Effector CD8-positive, alpha-beta T cell (primary cell): ENCODE measurements around the gene CCDC24.

Source experiments
- DNase-seq: peaks from one replicate; lab custom pipeline; 2025; lab: John Stamatoyannopoulos, UW

CCDC24 gene

GRCh38 chr1:44040418-44040817 is 49.0 kb downstream of the CCDC24 start:
- DNase-seq = no peak

GRCh38 chr1:44040846-44041245 is 49.4 kb downstream of the CCDC24 start:
- DNase-seq = no peak

DNA sequence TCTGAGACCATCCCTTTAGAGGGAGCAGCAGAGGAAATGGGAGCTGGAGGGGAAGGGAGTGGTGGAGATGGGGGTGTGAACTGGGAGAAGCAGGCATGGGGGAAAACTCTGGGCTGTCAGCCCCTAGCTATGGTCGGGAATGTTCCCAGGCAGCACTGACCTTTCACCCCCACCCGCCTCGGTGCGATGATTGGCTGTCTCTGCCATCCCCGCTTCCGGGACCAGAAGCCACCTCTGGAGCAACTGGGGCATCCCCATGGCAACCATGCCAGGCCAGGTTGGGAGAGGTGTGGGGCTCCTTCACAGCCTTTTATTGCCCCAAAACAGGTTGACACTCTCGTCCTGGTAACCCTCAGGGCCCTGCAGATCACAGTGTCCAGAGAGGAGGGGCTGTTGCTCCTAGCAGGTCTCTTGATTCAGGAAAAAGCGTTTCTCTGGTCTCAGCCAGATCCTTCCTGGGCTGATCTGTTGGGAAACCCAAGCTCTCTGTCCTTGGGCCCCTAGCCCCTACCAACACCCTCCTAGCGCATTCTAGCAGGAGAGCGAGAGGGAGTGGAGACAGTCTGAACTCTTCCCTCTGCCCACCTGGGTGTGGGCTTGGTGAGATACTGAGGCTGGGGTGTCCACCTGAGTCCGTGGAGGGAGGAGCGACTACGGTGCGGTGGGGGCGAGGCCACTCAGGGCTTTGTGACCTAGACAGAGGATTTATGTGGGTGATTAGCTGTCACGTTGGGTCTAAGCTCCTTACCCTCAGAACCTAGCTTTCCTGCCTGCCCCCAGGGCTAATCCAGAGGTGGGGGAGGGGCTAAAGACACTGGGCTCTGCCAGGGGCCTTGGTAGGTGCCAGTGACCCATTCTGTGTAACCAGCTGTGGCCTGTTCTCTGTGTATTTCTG is 52.0 kb downstream of the CCDC24 start:
- DNase-seq = no peak

DNA sequence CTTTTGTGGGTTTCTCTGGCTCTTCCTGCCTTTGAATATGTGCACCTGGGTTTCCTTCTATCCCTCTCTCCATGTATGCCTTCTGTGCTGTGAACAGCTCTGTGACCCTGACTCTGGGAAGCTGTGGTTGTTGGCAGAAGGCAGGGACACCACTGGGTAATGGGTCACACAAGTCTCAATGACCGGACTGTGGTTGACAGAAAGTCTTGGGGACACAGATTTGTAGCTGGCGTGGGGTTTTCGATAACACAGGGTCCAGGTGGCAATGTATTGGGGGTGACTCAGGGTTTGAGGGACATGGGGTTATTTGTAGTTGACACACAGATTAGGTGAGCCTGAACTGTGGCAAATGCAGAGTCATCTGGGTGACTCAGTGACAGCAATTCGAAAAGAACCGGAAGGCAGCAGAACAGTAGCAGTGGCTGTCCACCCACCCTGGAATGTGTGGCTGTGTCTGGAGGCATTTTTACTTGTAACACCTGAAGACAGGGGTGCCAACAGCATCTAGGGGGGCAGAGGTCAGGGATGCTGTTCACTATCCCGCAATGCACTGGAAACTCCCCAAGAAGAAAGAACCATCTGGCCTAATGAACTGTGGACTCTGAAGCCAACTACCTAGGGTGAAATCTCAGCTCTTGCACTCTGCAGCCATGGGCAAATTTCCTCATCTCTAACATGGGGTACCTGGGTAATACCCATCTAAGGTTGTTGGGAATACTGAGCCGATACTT is 52.8 kb downstream of the CCDC24 start:
- DNase-seq = no peak

- DNase-seq = no peak
Observed at GRCh38 chr1:44045064-44045463, 53.7 kb downstream of the CCDC24 start.
